OCI-LY1 (cell line): ENCODE measurements around the gene OXER1.

Experiments used
- H2AFZ ChIP-seq: fragments of 200-600 bp; sonication (generic), shearing (Covaris generic); 2 replicates; pipeline ENCODE4 v1.6.0; 2014; ENCODE audit warnings: antibody characterized with exemption, mild to moderate bottlenecking, low read length
- H3F3A ChIP-seq: fragments of 200-600 bp; sonication (generic), shearing (Covaris generic); 2 replicates; pipeline ENCODE4 v1.6.0; 2014; ENCODE audit warnings: mild to moderate bottlenecking, antibody characterized with exemption, low read length, moderate library complexity; ENCODE audit not compliant: insufficient read depth
- H3K27ac ChIP-seq: fragments of 200-600 bp; sonication (generic); 2 replicates; pipeline ENCODE4 v1.5.1; 2014; ENCODE audit warnings: low read length, mixed run types, mild to moderate bottlenecking, low read depth; ENCODE audit not compliant: poor library complexity, severe bottlenecking
- H3K27me3 ChIP-seq: fragments of 200-600 bp; sonication (generic); 2 replicates; pipeline ENCODE4 v1.6.0; 2014; ENCODE audit warnings: antibody characterized with exemption, mild to moderate bottlenecking, low read length, moderate library complexity; ENCODE audit not compliant: insufficient read depth
- H3K36me3 ChIP-seq: fragments of 200-600 bp; sonication (generic); 2 replicates; pipeline ENCODE4 v1.6.1; 2014; ENCODE audit warnings: mild to moderate bottlenecking, antibody characterized with exemption, low read length, moderate library complexity, mixed read lengths; ENCODE audit not compliant: insufficient read depth
- H3K4me1 ChIP-seq: fragments of 200-600 bp; sonication (generic); 2 replicates; pipeline ENCODE4 v1.5.1; 2014; ENCODE audit warnings: mild to moderate bottlenecking, low read length, moderate library complexity; ENCODE audit not compliant: insufficient read depth, severe bottlenecking
- H3K4me2 ChIP-seq: fragments of 200-600 bp; sonication (generic), shearing (Covaris generic); 2 replicates; pipeline ENCODE4 v1.6.1; 2014; ENCODE audit warnings: low read length
- H3K4me3 ChIP-seq: fragments of 200-600 bp; sonication (generic); 2 replicates; pipeline ENCODE4 v1.5.1; 2014; ENCODE audit warnings: low read length, low read depth, mild to moderate bottlenecking, mixed read lengths; ENCODE audit not compliant: poor library complexity, severe bottlenecking
- H3K79me2 ChIP-seq: fragments of 200-600 bp; shearing (Covaris generic); 2 replicates; pipeline ENCODE4 v1.6.1; 2016; ENCODE audit warnings: mixed run types, low read length, mixed read lengths; ENCODE audit not compliant: insufficient read depth
- H3K9ac ChIP-seq: fragments of 200-600 bp; sonication (generic), shearing (Covaris generic); 2 replicates; pipeline ENCODE4 v1.6.1; 2014; ENCODE audit warnings: mild to moderate bottlenecking, low read length, mixed read lengths
- H3K9me2 ChIP-seq: fragments of 200-600 bp; sonication (generic), shearing (Covaris generic); 2 replicates; pipeline ENCODE4 v1.6.1; 2014; ENCODE audit warnings: low read depth, mild to moderate bottlenecking, low read length, mixed read lengths
- H3K9me3 ChIP-seq: fragments of 200-600 bp; shearing (Covaris generic); 2 replicates; pipeline ENCODE4 v1.6.1; 2014; ENCODE audit warnings: low read length, mixed read lengths
- H4K20me1 ChIP-seq: fragments of 200-600 bp; sonication (generic), shearing (Covaris generic); 2 replicates; pipeline ENCODE4 v1.6.0; 2016; ENCODE audit warnings: mild to moderate bottlenecking, low read length; ENCODE audit not compliant: insufficient read depth
- EZH2 ChIP-seq: fragments of 200-600 bp; sonication (generic), shearing (Covaris generic); IDR thresholded peaks from 2 replicates; pipeline ENCODE4 v1.8.0; 2017; ENCODE audit warnings: borderline replicate concordance, mixed run types, mild to moderate bottlenecking, antibody characterized with exemption, low read length, moderate library complexity, mixed read lengths
- TF ChIP-seq, protein P1 (sequence below): fragments of 200-600 bp; sonication (generic), shearing (Covaris generic); IDR thresholded peaks from 2 replicates; pipeline ENCODE4 v1.5.1; 2017; ENCODE audit warnings: mild to moderate bottlenecking, antibody characterized with exemption, low read length, moderate library complexity, mixed read lengths

Gene OXER1

DNA sequence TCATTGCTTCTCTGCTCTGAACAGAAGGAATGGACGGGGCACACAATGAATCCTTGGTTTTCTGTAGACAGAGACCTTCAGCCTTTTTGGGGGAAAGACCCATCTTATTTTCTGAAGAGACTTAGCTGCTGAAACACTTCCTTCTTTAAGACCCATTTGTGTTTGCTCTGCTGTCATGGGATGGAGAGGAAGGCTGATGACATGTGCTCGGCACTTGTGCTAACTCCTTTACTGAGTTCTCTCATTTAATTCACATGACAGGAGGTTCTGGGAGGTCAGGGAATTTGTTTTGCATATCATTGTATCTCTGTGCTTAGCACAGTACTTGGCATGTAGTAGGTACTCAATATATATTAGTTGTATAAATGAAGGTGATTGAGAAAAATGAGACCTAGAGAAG lies 39.0 kb downstream of the OXER1 start:
- no peak for TF ChIP-seq EZH2
- TF ChIP-seq, protein P1, sequence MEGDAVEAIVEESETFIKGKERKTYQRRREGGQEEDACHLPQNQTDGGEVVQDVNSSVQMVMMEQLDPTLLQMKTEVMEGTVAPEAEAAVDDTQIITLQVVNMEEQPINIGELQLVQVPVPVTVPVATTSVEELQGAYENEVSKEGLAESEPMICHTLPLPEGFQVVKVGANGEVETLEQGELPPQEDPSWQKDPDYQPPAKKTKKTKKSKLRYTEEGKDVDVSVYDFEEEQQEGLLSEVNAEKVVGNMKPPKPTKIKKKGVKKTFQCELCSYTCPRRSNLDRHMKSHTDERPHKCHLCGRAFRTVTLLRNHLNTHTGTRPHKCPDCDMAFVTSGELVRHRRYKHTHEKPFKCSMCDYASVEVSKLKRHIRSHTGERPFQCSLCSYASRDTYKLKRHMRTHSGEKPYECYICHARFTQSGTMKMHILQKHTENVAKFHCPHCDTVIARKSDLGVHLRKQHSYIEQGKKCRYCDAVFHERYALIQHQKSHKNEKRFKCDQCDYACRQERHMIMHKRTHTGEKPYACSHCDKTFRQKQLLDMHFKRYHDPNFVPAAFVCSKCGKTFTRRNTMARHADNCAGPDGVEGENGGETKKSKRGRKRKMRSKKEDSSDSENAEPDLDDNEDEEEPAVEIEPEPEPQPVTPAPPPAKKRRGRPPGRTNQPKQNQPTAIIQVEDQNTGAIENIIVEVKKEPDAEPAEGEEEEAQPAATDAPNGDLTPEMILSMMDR: no peak
- H3K4me2 ChIP-seq: no peak overlapping the region
- H4K20me1 ChIP-seq: no peaks in the 10 kb centered on the region
- peaks cover 76% of the 10 kb centered on the region for H3K36me3 ChIP-seq
- H3K4me1 ChIP-seq: no peaks in the 10 kb centered on the region
- H3K9me2 ChIP-seq: no peaks in the 10 kb centered on the region
- H3F3A ChIP-seq: no peaks in the 10 kb centered on the region
- peak overlapping the region; percentile 15 for H3K27ac ChIP-seq
- no peaks in the 10 kb centered on the region for H3K27me3 ChIP-seq
- no peak overlapping the region for H3K9ac ChIP-seq
- no peak overlapping the region for H3K4me3 ChIP-seq
- no peaks in the 10 kb centered on the region for H3K79me2 ChIP-seq
- H2AFZ ChIP-seq: no peak overlapping the region
- H3K9me3 ChIP-seq: 0 out of 2 replicates have a peak, but pooled peaks cover 3% of the 10 kb centered on the region

DNA sequence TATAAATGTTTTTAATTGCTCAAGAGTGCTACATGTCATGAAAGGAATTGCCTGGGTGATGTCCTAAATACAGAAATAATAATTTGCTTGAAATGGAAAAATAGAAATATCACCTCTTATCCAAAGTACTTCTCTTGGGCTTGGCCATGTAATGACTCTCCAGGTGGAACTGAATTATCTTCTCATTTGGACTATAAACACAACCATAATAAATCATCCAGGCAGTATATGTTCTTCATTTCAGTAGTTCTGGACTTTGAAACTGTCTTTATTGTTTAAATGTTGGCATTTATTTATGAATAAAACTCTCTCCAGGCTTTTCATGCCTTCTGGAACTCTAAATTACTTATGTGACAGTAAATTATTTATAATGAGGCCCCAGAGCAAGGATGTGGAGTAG lies 40.5 kb downstream of the OXER1 start:
- no peak for TF ChIP-seq EZH2
- TF ChIP-seq, protein P1: no peak
- no peaks in the 10 kb centered on the region for H3K4me1 ChIP-seq
- H3K27ac ChIP-seq: no peak overlapping the region
- no peaks in the 10 kb centered on the region for H3K79me2 ChIP-seq
- no peak overlapping the region for H3K4me3 ChIP-seq
- no peak overlapping the region for H2AFZ ChIP-seq
- H4K20me1 ChIP-seq: no peaks in the 10 kb centered on the region
- H3F3A ChIP-seq: no peaks in the 10 kb centered on the region
- no peaks in the 10 kb centered on the region for H3K27me3 ChIP-seq
- 0 out of 2 replicates have a peak, but pooled peaks cover 3% of the 10 kb centered on the region for H3K9me3 ChIP-seq
- no peak overlapping the region for H3K9ac ChIP-seq
- H3K9me2 ChIP-seq: no peaks in the 10 kb centered on the region
- no peak overlapping the region for H3K4me2 ChIP-seq
- H3K36me3 ChIP-seq: peaks cover 62% of the 10 kb centered on the region

DNA sequence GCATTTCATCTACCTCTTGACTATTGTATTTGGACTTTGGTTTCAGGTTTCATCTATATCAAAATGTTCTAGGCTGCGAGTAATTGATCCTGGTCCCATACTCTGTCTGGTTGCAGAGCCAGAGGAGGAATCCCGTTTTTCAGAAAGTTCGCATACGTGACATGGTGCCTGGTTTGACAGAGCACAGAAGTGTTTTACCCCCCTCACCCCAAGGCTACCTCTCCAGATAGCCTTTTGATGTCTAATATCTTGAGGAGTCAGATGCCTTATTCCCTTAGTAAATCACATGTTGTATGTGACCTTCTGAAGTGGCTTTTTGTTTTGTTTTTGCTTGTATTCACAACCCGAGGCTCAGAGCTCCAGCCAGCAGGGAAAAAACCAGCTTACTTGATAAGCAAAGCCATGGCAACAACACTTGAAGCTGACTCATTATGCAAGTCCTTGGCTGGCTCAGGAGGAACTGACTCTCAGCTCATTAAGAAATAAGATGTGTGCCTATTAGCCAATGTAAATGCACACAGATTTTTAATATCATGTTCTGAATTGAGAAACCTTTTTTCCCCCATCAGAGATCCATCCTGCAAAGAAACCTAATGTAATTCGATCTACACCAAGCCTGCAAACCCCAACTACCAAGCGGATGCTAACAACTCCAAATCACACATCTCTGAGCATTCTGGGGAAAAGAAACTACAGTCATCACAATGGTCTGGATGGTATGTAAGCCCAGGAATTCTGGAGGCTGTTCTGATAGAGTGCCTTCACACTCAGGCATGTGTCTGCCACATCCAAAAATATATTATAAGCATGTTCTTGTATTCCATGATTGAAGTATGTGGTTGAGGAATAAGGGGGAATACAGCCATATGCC lies 41.4 kb downstream of the OXER1 start:
- no peaks in the 10 kb centered on the region for H3K79me2 ChIP-seq
- H2AFZ ChIP-seq: no peak overlapping the region
- H3K4me2 ChIP-seq: no peak overlapping the region
- no peaks in the 10 kb centered on the region for H3K9me2 ChIP-seq
- no peaks in the 10 kb centered on the region for H3K27me3 ChIP-seq
- H3K4me1 ChIP-seq: no peaks in the 10 kb centered on the region
- peaks cover 53% of the 10 kb centered on the region for H3K36me3 ChIP-seq
- H3K4me3 ChIP-seq: no peak overlapping the region
- no peaks in the 10 kb centered on the region for H3F3A ChIP-seq
- TF ChIP-seq, protein P1: no peak
- TF ChIP-seq EZH2: no peak
- H3K9ac ChIP-seq: no peak overlapping the region
- H3K27ac ChIP-seq: no peak overlapping the region
- no peaks in the 10 kb centered on the region for H4K20me1 ChIP-seq
- H3K9me3 ChIP-seq: no peaks in the 10 kb centered on the region
